RWPE2 (cell line): ENCODE results near the gene SNRPE.
A peak's percentile ranks its signal among the peaks of the same experiment; 100 is the strongest.

Experiments used
- ATAC-seq: fragments of 200-7000 bp; cut with Tn5 transposase; 3 replicates; pipeline ENCODE4 v1.9.1; 2021; ENCODE audit warnings: low read depth
- DNase-seq: peaks from one replicate; pipeline ENCODE4 v3.0.0-alpha.2; 2020; ENCODE audit warnings: low spot score
- H3K27ac ChIP-seq: fragments of 450-650 bp; 2 replicates; pipeline ENCODE4 v1.5.1; 2017; ENCODE audit warnings: mild to moderate bottlenecking; ENCODE audit not compliant: poor library complexity, severe bottlenecking
- H3K27me3 ChIP-seq: fragments of 250-450 bp; sonication (Bioruptor Pico); 2 replicates; pipeline ENCODE4 v1.5.1; 2021; ENCODE audit warnings: mild to moderate bottlenecking, moderate library complexity; ENCODE audit not compliant: insufficient read depth, poor library complexity, severe bottlenecking
- H3K36me3 ChIP-seq: fragments of 250-450 bp; sonication (Bioruptor Pico); 2 replicates; pipeline ENCODE4 v1.5.1; 2020; ENCODE audit warnings: low read depth, mild to moderate bottlenecking, moderate library complexity
- H3K4me1 ChIP-seq: fragments of 250-450 bp; sonication (Bioruptor Pico); 2 replicates; pipeline ENCODE4 v1.5.1; 2021; ENCODE audit warnings: mild to moderate bottlenecking, moderate library complexity; ENCODE audit not compliant: insufficient read depth, poor library complexity, severe bottlenecking
- H3K4me3 ChIP-seq: fragments of 250-450 bp; sonication (Bioruptor Pico); 2 replicates; pipeline ENCODE4 v1.5.1; 2021; ENCODE audit warnings: mild to moderate bottlenecking, moderate library complexity; ENCODE audit not compliant: severe bottlenecking
- H3K9me3 ChIP-seq: fragments of 250-450 bp; sonication (Bioruptor Pico); 2 replicates; pipeline ENCODE4 v1.5.1; 2021; ENCODE audit warnings: mild to moderate bottlenecking, moderate library complexity; ENCODE audit not compliant: severe bottlenecking
- TF ChIP-seq, protein P1 (sequence below): fragments of 450-650 bp; IDR thresholded peaks from one replicate; pipeline ENCODE4 v1.5.1; 2017; ENCODE audit warnings: mild to moderate bottlenecking, moderate library complexity; ENCODE audit not compliant: poor library complexity, severe bottlenecking

The SNRPE gene

DNA sequence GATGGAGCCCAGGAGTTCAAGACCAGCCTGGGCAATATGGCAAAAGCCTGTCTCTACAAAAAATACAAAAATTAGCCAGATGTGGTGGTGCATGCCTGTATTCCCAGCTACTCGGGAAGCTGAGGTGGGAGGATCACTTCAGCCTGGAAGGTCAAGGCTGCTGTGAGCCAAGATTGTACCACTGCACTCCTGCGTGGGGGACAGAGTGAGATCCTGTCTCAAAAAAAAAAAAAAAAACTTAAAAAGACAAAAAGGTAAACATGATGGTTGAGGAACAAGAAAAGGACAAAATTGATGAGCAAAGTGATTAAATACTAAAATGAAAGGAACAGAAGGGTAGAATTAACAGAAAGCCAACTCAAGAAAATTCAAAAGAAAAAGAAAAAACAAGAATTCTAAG, 30.6 kb downstream of the SNRPE start:
- H3K4me3 ChIP-seq: no peak overlapping the region
- H3K36me3 ChIP-seq: no peaks in the 10 kb centered on the region
- TF ChIP-seq, protein P1, sequence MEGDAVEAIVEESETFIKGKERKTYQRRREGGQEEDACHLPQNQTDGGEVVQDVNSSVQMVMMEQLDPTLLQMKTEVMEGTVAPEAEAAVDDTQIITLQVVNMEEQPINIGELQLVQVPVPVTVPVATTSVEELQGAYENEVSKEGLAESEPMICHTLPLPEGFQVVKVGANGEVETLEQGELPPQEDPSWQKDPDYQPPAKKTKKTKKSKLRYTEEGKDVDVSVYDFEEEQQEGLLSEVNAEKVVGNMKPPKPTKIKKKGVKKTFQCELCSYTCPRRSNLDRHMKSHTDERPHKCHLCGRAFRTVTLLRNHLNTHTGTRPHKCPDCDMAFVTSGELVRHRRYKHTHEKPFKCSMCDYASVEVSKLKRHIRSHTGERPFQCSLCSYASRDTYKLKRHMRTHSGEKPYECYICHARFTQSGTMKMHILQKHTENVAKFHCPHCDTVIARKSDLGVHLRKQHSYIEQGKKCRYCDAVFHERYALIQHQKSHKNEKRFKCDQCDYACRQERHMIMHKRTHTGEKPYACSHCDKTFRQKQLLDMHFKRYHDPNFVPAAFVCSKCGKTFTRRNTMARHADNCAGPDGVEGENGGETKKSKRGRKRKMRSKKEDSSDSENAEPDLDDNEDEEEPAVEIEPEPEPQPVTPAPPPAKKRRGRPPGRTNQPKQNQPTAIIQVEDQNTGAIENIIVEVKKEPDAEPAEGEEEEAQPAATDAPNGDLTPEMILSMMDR: no peak
- H3K27ac ChIP-seq: peak overlapping the region; percentile 100
- ATAC-seq (no peak), DNase-seq (no peak)
- H3K9me3 ChIP-seq: peaks cover 10% of the 10 kb centered on the region
- H3K27me3 ChIP-seq: no peaks in the 10 kb centered on the region
- peaks cover 28% of the 10 kb centered on the region for H3K4me1 ChIP-seq

GRCh38 chr1:203898458-203899352, 37.3 kb downstream of the SNRPE start:
- Histone ChIP-seq H3K4me3 (no peak overlapping the region), H3K36me3 (no peaks in the 10 kb centered on the region), H3K9me3 (peaks cover 10% of the 10 kb centered on the region), H3K27ac (no peak overlapping the region), H3K27me3 (no peaks in the 10 kb centered on the region), H3K4me1 (no peaks in the 10 kb centered on the region)
- ATAC-seq: no peak
- DNase-seq: no peak
- TF ChIP-seq, protein P1: no peak

GRCh38 chr1:203899353-203899716, 37.9 kb downstream of the SNRPE start:
- no peak overlapping the region for H3K4me3 ChIP-seq
- ATAC-seq (no peak), DNase-seq (no peak)
- H3K9me3 ChIP-seq: peaks cover 6% of the 10 kb centered on the region
- H3K27me3 ChIP-seq: no peaks in the 10 kb centered on the region
- no peaks in the 10 kb centered on the region for H3K4me1 ChIP-seq
- H3K36me3 ChIP-seq: no peaks in the 10 kb centered on the region
- no peak overlapping the region for H3K27ac ChIP-seq
- TF ChIP-seq, protein P1: no peak

DNA sequence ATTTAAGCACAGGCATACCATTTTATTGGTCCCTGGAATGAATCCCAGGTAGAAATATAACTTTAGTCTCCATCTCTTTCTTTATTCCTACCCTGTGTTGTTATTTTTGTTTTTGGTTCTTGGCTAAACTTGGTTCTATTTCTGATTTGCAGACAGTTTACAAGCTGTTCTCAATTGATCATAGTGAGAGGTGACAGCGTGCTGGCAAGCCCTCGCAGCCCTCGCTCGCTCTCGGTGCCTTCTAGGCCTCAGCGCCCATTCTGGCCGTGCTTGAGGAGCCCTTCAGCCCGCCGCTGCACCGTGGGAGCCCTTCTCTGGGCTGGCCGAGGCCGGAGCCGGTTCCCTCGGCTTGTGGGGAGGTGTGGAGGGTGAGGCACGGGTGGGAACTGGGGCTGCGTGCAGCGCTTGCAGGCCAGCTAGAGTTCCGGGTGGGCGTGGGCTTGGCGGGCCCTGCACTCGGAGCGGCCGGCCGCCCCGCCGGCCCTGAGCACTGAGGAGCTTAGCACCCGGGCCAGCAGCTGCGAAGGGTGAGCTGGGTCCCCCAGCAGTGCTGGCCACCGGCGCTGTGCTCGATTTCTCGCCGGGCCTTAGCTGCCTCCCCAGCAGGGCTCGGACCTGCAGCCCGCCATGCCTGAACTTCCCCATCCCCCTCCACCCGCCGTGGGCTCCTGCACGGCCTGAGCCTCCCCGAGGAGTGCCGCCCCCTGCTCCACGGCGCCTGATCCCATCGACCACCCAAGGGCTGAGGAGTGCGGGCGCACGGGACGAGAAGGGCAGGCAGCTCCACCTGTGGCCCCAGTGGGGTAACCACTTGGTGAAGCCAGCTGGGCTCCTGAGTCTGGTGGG, 38.7 kb downstream of the SNRPE start:
- ATAC-seq: no peak

More for the DNA sequence above, 38.7 kb downstream of the SNRPE start:
- TF ChIP-seq, protein P1: no peak
- Histone ChIP-seq H3K4me1 (no peaks in the 10 kb centered on the region), H3K9me3 (no peaks in the 10 kb centered on the region), H3K36me3 (no peaks in the 10 kb centered on the region), H3K27ac (no peak overlapping the region), H3K27me3 (no peaks in the 10 kb centered on the region), H3K4me3 (no peak overlapping the region)
- no peak for DNase-seq
